HepG2 (cell line): ENCODE data around the gene PHF2. TPM values are rescaled to one million over a fixed set of nuclear protein-coding genes. Genes with fewer than 3 reads are reported as not detected.

ENCODE experiments used
- ATF5 ChIP-seq: sonication (generic); formaldehyde crosslinking; IDR thresholded peaks from 2 replicates; pipeline ENCODE4 v1.4.0; 2020; ENCODE audit warnings: mild to moderate bottlenecking, low read depth, missing genetic modification reagents
- GATAD2A ChIP-seq: IDR thresholded peaks from 2 replicates; pipeline ENCODE4 v1.6.1; 2016
- MYNN ChIP-seq: sonication (generic); formaldehyde crosslinking; IDR thresholded peaks from 2 replicates; pipeline ENCODE4 v1.4.0; 2020; ENCODE audit warnings: mild to moderate bottlenecking, low read depth, missing genetic modification reagents
- PAF1 ChIP-seq: IDR thresholded peaks from 2 replicates; pipeline ENCODE4 v1.6.1; 2016; ENCODE audit warnings: missing genetic modification reagents, missing compliant biosample characterization
- PRDM10 ChIP-seq: sonication (generic); formaldehyde crosslinking; IDR thresholded peaks from 2 replicates; pipeline ENCODE4 v1.4.0; 2020; ENCODE audit warnings: low read depth, missing genetic modification reagents
- PTBP1 ChIP-seq: fragments of 200-400 bp; formaldehyde crosslinking; IDR thresholded peaks from 2 replicates; pipeline ENCODE4 v1.6.1; 2018; ENCODE audit warnings: low read length, low read depth; ENCODE audit not compliant: poor library complexity, severe bottlenecking
- RNF2 ChIP-seq: fragments of 450-650 bp; conservative IDR thresholded peaks from 2 replicates; pipeline ENCODE4 v1.6.1; 2016; ENCODE audit warnings: low read depth
- SNAPC5 ChIP-seq: sonication (generic); formaldehyde crosslinking; IDR thresholded peaks from 2 replicates; pipeline ENCODE4 v1.8.1; 2023; ENCODE audit warnings: mild to moderate bottlenecking, missing genetic modification reagents, borderline replicate concordance
- TOE1 ChIP-seq: sonication (generic); formaldehyde crosslinking; IDR thresholded peaks from 2 replicates; pipeline ENCODE4 v1.4.0; 2020; ENCODE audit warnings: mild to moderate bottlenecking, missing genetic modification reagents
- ZBTB10 ChIP-seq: sonication (generic); formaldehyde crosslinking; IDR thresholded peaks from 2 replicates; pipeline ENCODE4 v1.4.0; 2020; ENCODE audit warnings: missing genetic modification reagents, borderline replicate concordance
- ZBTB21 ChIP-seq: sonication (generic); formaldehyde crosslinking; IDR thresholded peaks from 2 replicates; pipeline ENCODE4 v1.4.0; 2020; ENCODE audit warnings: missing genetic modification reagents
- ZBTB44 ChIP-seq: sonication (generic); formaldehyde crosslinking; IDR thresholded peaks from 2 replicates; pipeline ENCODE4 v1.4.0; 2020; ENCODE audit warnings: missing genetic modification reagents
- ZNF3 ChIP-seq: IDR thresholded peaks from 2 replicates; pipeline ENCODE4 v1.7.0; 2017; ENCODE audit warnings: inconsistent platforms
- ZNF383 ChIP-seq: sonication (generic); formaldehyde crosslinking; IDR thresholded peaks from 2 replicates; pipeline ENCODE4 v1.4.0; 2020; ENCODE audit warnings: missing genetic modification reagents, mild to moderate bottlenecking, borderline replicate concordance
- ZNF782 ChIP-seq: sonication (generic); formaldehyde crosslinking; IDR thresholded peaks from 2 replicates; pipeline ENCODE4 v1.4.0; 2020; ENCODE audit warnings: missing genetic modification reagents, mild to moderate bottlenecking, borderline replicate concordance
- ZNF784 ChIP-seq: sonication (generic); formaldehyde crosslinking; IDR thresholded peaks from 2 replicates; pipeline ENCODE4 v1.5.1; 2020; ENCODE audit warnings: missing genetic modification reagents, mild to moderate bottlenecking, borderline replicate concordance
- polyA plus RNA-seq, 8 experiments: library from polyadenylated mRNA; depleted of rRNA in 3 of 8; stranded (reverse) in 7 of 8; unstranded in 1 of 8; fragments of >200 nt; fragmentation: Illumina TruSeq in 4 of 8; extraction: Trizol in 4 of 8; gene quantifications; 2 replicates each; pipeline versions ENCODE4 v1.2.1 to v1.2.3, GENCODE V29; 2011 to 2016; ENCODE audit warnings: low read depth in 4 of 8, missing spikeins in 1 of 8, mixed read lengths in 1 of 8; ENCODE audit not compliant: insufficient read depth in 1 of 8
- total RNA-seq, 5 experiments: library from RNA; depleted of rRNA; stranded (reverse); fragments of >200 nt; fragmentation: Illumina TruSeq; extraction: Trizol; gene quantifications; 2 replicates each; pipeline ENCODE4 v1.2.3, GENCODE V29; 2016; ENCODE audit warnings: low read depth in 1 of 5

PHF2 gene
- total and polyA plus RNA-seq, 2 of the 13 experiments (the other 11 are each of a cell fraction or from before 2014, with no cell fraction given) = 6.6 to 9.1 TPM

GRCh38 chr9:93566408-93567270 lies 9.7 kb upstream of the PHF2 start (continued):
- no peak for TF ChIP-seq ZNF3 (CRISPR knock-in tag)
- TF ChIP-seq ATF5 (CRISPR knock-in tag) = peak; percentile 68; the same call in 1 of the 2 replicates
- peak; percentile 27; the same call in 1 of the 2 replicates for TF ChIP-seq ZNF784 (CRISPR knock-in tag)
- TF ChIP-seq MYNN (CRISPR knock-in tag) = no peak
- TF ChIP-seq ZNF383 = no peak
- TF ChIP-seq SNAPC5 (CRISPR knock-in tag) = no peak
- no peak for TF ChIP-seq ZNF782
- no peak for TF ChIP-seq PRDM10 (CRISPR knock-in tag)
- TF ChIP-seq ZBTB21 (CRISPR knock-in tag) = no peak
- no peak for TF ChIP-seq TOE1 (CRISPR knock-in tag)
- peak; percentile 43 for TF ChIP-seq GATAD2A (CRISPR knock-in tag)
- TF ChIP-seq ZBTB44 (CRISPR knock-in tag) = no peak
- TF ChIP-seq PAF1 (CRISPR knock-in tag) = no peak; the same call in 1 of the 2 replicates
- TF ChIP-seq ZBTB10 = no peak
- TF ChIP-seq PTBP1 = peak; percentile 71
- 0 out of 2 replicates have a peak, but pooled peaks have one; percentile 18 for TF ChIP-seq RNF2
